ENCODE data around the gene ABCB11.
"Not testable (repeated sequence)": the region's sequence is repeated elsewhere in the genome, so short reads cannot be mapped to it uniquely, and the experiment has no call there.

Gene ABCB11

DNA sequence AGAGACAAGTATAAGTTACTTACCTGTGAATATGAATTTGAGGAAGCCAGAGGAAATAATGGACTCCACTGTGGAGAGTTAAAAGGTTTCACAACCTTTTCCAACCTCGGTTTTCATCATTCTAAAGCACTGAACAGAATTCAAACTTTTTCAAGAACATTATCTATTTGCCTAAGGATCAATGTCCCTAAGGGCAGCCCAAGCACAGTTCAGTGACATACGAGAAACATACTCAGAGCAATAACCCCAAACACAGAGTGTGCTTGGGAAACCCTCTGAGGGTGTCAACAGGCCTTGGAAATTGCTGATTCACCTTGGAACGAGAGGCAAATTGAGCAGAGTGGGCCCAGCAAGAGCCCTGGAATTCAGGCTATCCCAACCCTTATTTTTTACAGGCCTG, at the start of gene ABCB11:
TSS of gene ABCB11 (minus strand) at position 123 of the 400 bp plus-strand sequence. CDS start 13,199 bp downstream, outside the sequence.
- no peak for DNase-seq

GRCh38 chr2:169080250-169081069, 49.3 kb upstream of the ABCB11 start:
- DNase-seq: peak in 1 of 56 donors; percentile 3

DNA sequence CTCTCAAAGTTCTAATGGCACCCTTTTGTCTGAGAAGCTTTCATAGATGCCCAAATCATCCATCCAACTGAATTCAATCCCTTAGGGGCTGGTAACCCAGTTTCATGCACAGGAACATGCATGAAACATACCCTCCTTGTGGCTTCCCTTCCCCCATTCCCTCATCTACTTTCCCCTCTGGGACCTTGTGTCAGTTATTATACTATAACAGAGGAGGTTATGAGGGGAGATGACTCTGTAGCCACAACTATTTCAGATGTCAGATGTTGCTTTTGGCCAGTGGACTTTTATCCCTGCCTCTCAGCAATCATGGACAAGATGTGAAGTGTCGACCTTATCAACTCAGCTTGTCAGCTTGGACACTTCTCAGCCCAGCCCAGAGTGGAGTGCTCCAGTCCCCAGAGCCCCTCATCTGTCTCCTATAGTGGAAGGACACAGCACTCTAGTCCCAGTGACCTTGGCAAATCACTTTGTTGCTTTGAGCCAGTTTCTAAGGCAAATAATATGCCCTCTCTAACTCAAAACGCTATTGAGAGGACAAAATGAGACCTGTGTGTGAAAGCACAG, 46.6 kb upstream of the ABCB11 start:
- DNase-seq: no peak

- DNase-seq: no peak
Measured at GRCh38 chr2:169073963-169074751, 43.0 kb upstream of the ABCB11 start.

DNA sequence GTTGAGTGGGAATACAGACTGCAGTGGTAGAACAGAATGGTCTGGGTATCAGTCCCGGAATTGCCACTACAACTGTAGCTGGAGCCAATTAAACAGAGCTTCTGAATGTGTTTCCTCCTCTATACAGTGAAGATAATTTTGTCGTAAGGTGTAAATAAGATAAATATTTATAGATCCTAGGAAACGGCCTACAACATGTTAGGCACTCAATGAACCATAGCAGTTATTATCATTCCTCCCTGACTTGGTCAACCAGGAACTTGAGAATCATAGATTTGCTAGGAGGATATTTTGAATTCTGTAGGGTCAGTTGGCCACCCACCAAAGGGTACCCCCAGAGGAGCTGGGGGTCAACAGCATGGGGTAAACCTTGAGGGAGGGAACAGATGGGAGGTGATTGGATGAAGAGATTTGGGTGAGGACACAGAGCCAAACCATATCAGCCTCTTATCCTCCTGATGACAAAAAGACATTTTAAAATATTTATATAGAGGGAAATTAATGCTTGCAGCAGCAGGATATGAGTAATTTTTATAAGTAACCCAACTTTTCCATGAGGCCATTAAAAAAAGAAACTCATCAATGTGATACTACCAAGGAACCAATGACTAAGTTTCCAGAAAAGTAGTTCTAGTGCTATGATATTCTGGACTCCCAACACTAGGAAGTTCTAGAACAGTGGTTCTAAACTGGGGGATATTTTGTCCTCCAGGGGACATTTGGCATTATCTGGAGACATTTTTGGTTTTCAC, 42.3 kb upstream of the ABCB11 start:
- no peak for DNase-seq

DNA sequence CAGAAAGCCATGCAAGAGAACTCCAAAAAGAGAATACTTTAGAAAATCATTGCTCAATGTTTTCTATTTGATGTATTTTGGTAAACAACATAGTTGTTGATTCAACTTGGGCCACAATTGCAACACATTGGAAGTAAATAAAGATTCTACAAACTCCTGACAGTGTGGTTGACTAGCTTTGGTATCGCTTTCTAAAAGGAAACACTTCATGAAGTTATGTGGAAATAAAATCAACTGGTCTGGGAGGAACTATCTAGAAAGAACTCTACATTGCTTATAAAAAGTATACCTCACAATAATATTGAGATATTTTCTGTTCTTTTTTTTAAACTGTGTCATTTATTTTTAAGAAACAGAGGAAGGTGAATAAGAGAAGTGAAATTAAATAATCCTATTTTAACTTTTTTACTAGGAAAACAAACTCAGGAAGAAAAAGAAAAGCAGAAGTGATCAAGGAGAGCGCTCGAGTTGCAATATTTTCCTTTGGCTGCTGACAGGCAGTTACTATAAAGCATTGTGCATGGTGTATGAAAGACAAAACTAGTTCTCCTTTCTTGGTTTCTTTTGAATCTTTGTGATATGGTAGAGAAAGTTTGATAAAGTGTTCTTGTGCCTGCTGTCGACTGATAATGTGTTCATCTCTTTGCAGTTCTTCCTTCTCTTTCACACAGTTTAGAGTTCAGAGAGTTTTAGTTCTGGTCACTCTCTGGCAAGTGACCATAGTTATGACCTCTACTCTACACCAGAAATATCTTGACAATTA, 41.2 kb upstream of the ABCB11 start:
- no peak for DNase-seq

GRCh38 chr2:169071455-169071854, 40.3 kb upstream of the ABCB11 start:
- DNase-seq: no peak

DNA sequence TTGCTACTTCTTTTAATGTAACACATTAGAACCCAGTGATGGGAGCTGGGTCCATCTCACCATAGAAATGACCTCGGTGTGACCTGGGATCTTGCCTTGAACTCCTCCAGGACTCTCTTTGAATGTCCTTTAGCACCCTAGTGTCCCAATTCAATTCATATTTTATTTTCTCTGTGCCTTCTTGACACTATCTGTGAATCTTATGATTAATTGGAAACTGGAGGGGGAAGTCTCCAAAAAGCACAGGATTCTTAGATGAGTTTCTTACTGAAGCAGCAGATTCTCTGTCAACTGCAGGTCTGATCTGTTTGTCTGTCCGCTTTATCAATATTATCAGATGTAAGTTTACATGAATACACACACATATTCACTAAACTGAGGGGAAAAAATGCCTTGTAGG, 38.7 kb upstream of the ABCB11 start:
- DNase-seq: no peak

DNA sequence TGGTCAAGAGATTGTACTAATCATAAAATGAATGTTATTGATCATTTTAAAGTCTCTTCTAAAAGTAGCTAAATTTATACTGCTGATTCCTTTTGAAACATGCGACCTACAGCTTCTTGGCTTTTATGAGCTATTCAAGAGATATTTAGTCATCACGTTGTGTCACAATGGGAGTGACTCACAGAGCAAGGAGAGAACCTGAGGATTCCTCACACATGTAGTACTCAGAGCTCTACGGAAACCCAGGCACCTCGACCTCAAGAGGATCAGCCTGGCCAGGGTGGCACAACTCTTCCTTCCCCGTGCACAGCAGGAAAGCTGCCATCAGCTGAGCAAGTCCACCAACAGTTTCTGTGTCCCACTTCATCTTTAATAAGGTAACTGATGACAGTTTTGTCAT, 38.2 kb upstream of the ABCB11 start, which contains the start of gene DHRS9:
TSS of gene DHRS9 (plus strand) at position 223 of the 400 bp plus-strand sequence. CDS start 12,019 bp downstream, outside the sequence.
- peak in 9 of 56 donors; percentile 4 to 59 (median 21) for DNase-seq

- DNase-seq: no peak
Measured at GRCh38 chr2:169066897-169067296, 35.8 kb upstream of the ABCB11 start.

DNA sequence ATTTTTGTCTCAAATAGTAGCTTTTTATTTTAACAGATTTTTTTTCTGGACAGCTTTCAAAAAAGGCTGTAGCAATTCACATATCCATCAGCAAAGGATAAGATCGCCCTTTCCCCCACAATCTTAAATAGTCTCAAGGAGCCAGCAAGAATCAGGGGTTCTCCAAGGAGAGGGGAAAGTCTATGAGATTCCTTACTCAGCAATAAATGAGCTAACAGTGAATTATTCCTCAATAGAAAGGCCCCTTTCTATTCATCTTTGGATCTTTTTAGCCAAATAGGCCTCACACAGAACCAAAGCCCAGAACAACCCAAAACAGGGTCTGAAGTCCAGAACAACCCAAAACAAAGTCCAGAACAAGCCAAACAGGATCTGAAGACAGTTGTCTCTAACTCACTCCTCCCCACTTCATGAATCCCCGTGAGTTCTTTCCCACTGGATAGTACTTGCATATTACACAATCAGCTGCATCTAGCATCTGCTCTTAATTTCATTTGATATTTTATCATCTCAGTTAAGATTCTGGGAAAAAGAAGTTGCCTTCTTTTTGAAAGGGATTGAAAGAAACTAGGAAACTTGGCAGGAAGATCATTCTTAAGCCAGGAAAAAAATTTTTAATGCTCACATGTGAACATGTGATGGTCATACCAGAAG, 34.9 kb upstream of the ABCB11 start:
- no peak for DNase-seq

- DNase-seq: no peak
Measured at GRCh38 chr2:169065422-169065821, 34.3 kb upstream of the ABCB11 start.

GRCh38 chr2:169064199-169064598, 33.1 kb upstream of the ABCB11 start:
- DNase-seq: not testable (repeated sequence)

GRCh38 chr2:169054575-169054974, 23.5 kb upstream of the ABCB11 start:
- DNase-seq: not testable (repeated sequence)

- no peak for DNase-seq
Measured at GRCh38 chr2:169050476-169051240, 19.5 kb upstream of the ABCB11 start.

GRCh38 chr2:169049142-169049541, 18.0 kb upstream of the ABCB11 start:
- DNase-seq: no peak

- DNase-seq: peak in 1 of 56 donors; percentile 1
Measured at GRCh38 chr2:169047256-169048250, 16.4 kb upstream of the ABCB11 start.

All from nucleus accumbens (tissue), 56 donors.